GM21717 (cell line): Measurements from ENCODE around the gene STXBP1.
"Not testable (repeated sequence)": the region's sequence is repeated elsewhere in the genome, so short reads cannot be mapped to it uniquely, and the experiment has no call there.

ENCODE experiments used
- ATAC-seq: cut with Tn5 transposase; IDR thresholded peaks from one replicate; pipeline ENCODE4 v1.9.1; 2021; ENCODE audit warnings: mild to moderate bottlenecking, moderate library complexity; ENCODE audit not compliant: unreplicated experiment

Gene STXBP1

GRCh38 chr9:127577194-127577593 is 34.9 kb upstream of the STXBP1 start:
- ATAC-seq = not testable (repeated sequence)

- no peak for ATAC-seq
Measured at GRCh38 chr9:127578627-127578951, 33.5 kb upstream of the STXBP1 start.

GRCh38 chr9:127578952-127579853 is 32.9 kb upstream of the STXBP1 start:
- no peak for ATAC-seq

- ATAC-seq = no peak
Measured at GRCh38 chr9:127580366-127580765, 31.7 kb upstream of the STXBP1 start.

GRCh38 chr9:127580879-127581475 is 31.1 kb upstream of the STXBP1 start:
- no peak for ATAC-seq

- ATAC-seq = not testable (repeated sequence)
Measured at GRCh38 chr9:127584474-127584805, 27.6 kb upstream of the STXBP1 start.

- no peak for ATAC-seq
Measured at GRCh38 chr9:127585161-127585819, 26.8 kb upstream of the STXBP1 start.

GRCh38 chr9:127586096-127586495 is 26.0 kb upstream of the STXBP1 start:
- ATAC-seq = no peak

- ATAC-seq = no peak
Measured at GRCh38 chr9:127586537-127586936, 25.5 kb upstream of the STXBP1 start.

GRCh38 chr9:127587966-127588365 is 24.1 kb upstream of the STXBP1 start:
- ATAC-seq = no peak

- ATAC-seq = no peak
Measured at GRCh38 chr9:127588740-127589506, 23.2 kb upstream of the STXBP1 start.

GRCh38 chr9:127589955-127590370 is 22.1 kb upstream of the STXBP1 start:
- no peak for ATAC-seq

GRCh38 chr9:127595611-127596010 is 16.5 kb upstream of the STXBP1 start:
- ATAC-seq = no peak

- no peak for ATAC-seq
Measured at GRCh38 chr9:127598839-127599549, 13.1 kb upstream of the STXBP1 start.

GRCh38 chr9:127599550-127599891 is 12.6 kb upstream of the STXBP1 start:
- no peak for ATAC-seq

- no peak for ATAC-seq
Measured at GRCh38 chr9:127603226-127603625, 8.9 kb upstream of the STXBP1 start.

GRCh38 chr9:127606043-127606442 is 6.0 kb upstream of the STXBP1 start:
- no peak for ATAC-seq

- no peak for ATAC-seq
Measured at GRCh38 chr9:127608104-127608966, 3.7 kb upstream of the STXBP1 start.

GRCh38 chr9:127611603-127611898 is 526 bp upstream of the STXBP1 start:
- ATAC-seq = peak; percentile 19

GRCh38 chr9:127612939-127613582 is 984 bp downstream of the STXBP1 start:
- ATAC-seq = no peak
